Testis (tissue), 3 donors: Measurements from ENCODE around the gene NLRP6. TPM values are rescaled to one million over a fixed set of nuclear protein-coding genes. Genes with fewer than 3 reads are reported as not detected.
"Not testable (repeated sequence)": the region's sequence is repeated elsewhere in the genome, so short reads cannot be mapped to it uniquely, and the experiment has no call there.

Source experiments
- DNase-seq: peaks from one replicate; pipeline ENCODE4 v3.0.0-alpha.2; 2019
- H3K27ac ChIP-seq, 2 donors: fragments of 200-600 bp; sonication (generic); one replicate each; pipeline ENCODE4 v1.5.1; 2019
- H3K27me3 ChIP-seq: fragments of 200-600 bp; sonication (generic); one replicate; pipeline ENCODE4 v1.5.1; 2019
- H3K36me3 ChIP-seq: fragments of 200-600 bp; sonication (generic); one replicate; pipeline ENCODE4 v1.5.1; 2017; ENCODE audit warnings: low read depth; ENCODE audit errors: missing control alignments
- H3K4me1 ChIP-seq: fragments of 200-600 bp; sonication (generic); one replicate; pipeline ENCODE4 v1.5.1; 2019
- H3K4me3 ChIP-seq, 2 donors: fragments of 200-600 bp; sonication (generic); one replicate each; pipeline ENCODE4 v1.5.1; 2017 to 2019
- H3K9me3 ChIP-seq: fragments of 200-600 bp; sonication (generic); one replicate; pipeline ENCODE4 v1.5.1; 2017
- POLR2A ChIP-seq: fragments of 450-650 bp; IDR thresholded peaks from one replicate; pipeline ENCODE4 v1.6.1; 2017; ENCODE audit warnings: antibody characterized with exemption, mild to moderate bottlenecking, moderate library complexity
- WGBS, 2 donors: methylation state at CpG; one replicate each; pipeline ENCODE4 v1.1.5; 2018; 5-methylcytosine and 5-hydroxymethylcytosine counted together
- intact Hi-C: fragments of 100-400 bp; cut with DNase I; formaldehyde crosslinking; loops from one replicate; pipeline ENCODE4 v1.15.1; 2023; ENCODE audit warnings: low total_unique reads
- polyA plus RNA-seq: library from polyadenylated mRNA; stranded (reverse); fragments of 350-450 nt; fragmentation: Illumina TruSeq; extraction: RNeasy Lipid Tissue Mini Kit (QIAGEN cat#74804); gene quantifications from one replicate; pipeline ENCODE4 v1.2.3, GENCODE V29; 2014; ENCODE audit warnings: low read depth, low replicate concordance; ENCODE audit not compliant: insufficient read depth
- total RNA-seq, 2 donors: library from RNA; depleted of rRNA; stranded (reverse); fragments of >200 nt; gene quantifications; one replicate each; pipeline ENCODE4 v1.2.3, GENCODE V29; 2016
- TF ChIP-seq, protein P1 (sequence below), 3 experiments: fragments of 450-650 bp in 2 of 3; fragments of 200-600 bp in 1 of 3; sonication (generic) in 1 of 3; IDR thresholded peaks; one replicate each; pipeline ENCODE4 v1.5.1; 2016 to 2019; ENCODE audit warnings: antibody characterized with exemption in 3 of 3, mild to moderate bottlenecking in 2 of 3, moderate library complexity in 1 of 3

NLRP6 gene
- total and polyA plus RNA-seq, 3 donors from 2014 or later = 0.26 to 2.4 (median 0.31) TPM

DNA sequence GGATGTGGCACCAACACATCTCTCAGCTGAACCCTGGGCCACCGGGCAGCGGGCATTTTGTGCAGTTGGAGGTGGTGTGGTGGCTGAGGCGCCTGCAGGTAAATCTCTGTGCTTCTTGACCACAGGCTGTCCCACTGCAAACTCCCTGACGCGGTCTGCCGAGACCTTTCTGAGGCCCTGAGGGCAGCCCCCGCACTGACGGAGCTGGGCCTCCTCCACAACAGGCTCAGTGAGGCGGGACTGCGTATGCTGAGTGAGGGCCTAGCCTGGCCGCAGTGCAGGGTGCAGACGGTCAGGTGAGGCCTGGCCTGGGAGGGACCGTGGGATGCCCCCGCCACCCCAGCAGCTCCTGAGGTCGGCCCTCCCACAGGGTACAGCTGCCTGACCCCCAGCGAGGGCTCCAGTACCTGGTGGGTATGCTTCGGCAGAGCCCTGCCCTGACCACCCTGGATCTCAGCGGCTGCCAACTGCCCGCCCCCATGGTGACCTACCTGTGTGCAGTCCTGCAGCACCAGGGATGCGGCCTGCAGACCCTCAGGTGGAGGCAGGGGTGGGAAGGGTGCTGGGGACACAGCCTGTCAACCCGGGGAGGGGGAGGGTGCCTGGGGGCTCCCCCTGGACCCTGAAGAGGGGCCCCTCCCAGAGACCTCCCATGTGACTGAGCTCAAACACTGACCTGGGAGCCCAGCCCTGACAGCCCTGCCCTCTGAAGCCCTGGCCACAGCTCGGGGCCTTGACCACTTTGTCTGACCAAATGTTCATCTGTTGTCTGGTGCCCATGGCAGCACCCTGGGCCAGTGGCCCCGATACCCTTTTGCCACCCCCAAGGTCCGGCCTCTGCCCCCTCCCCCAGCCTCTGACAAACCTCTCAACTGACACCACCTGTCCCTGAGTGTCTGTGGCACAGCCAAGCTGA, 6.2 kb downstream of the NLRP6 start:
- intact Hi-C loops = no loop called here
- Histone ChIP-seq H3K9me3 (no peaks in the 10 kb centered on the region), H3K27me3 (no peaks in the 10 kb centered on the region), H3K4me1 (peaks cover 15% of the 10 kb centered on the region), H3K36me3 (no peaks in the 10 kb centered on the region), H3K27ac (no peak overlapping the region), H3K4me3 (no peak overlapping the region)
- 75 to 82% methylated on average over 5 to 22 of the region's 24 CpGs for WGBS, 2 donors
- TF ChIP-seq, protein P1, sequence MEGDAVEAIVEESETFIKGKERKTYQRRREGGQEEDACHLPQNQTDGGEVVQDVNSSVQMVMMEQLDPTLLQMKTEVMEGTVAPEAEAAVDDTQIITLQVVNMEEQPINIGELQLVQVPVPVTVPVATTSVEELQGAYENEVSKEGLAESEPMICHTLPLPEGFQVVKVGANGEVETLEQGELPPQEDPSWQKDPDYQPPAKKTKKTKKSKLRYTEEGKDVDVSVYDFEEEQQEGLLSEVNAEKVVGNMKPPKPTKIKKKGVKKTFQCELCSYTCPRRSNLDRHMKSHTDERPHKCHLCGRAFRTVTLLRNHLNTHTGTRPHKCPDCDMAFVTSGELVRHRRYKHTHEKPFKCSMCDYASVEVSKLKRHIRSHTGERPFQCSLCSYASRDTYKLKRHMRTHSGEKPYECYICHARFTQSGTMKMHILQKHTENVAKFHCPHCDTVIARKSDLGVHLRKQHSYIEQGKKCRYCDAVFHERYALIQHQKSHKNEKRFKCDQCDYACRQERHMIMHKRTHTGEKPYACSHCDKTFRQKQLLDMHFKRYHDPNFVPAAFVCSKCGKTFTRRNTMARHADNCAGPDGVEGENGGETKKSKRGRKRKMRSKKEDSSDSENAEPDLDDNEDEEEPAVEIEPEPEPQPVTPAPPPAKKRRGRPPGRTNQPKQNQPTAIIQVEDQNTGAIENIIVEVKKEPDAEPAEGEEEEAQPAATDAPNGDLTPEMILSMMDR (IDR thresholded peaks at IDR 0.05) = no peak
- TF ChIP-seq POLR2A = no peak
- peak; percentile 11 for DNase-seq

DNA sequence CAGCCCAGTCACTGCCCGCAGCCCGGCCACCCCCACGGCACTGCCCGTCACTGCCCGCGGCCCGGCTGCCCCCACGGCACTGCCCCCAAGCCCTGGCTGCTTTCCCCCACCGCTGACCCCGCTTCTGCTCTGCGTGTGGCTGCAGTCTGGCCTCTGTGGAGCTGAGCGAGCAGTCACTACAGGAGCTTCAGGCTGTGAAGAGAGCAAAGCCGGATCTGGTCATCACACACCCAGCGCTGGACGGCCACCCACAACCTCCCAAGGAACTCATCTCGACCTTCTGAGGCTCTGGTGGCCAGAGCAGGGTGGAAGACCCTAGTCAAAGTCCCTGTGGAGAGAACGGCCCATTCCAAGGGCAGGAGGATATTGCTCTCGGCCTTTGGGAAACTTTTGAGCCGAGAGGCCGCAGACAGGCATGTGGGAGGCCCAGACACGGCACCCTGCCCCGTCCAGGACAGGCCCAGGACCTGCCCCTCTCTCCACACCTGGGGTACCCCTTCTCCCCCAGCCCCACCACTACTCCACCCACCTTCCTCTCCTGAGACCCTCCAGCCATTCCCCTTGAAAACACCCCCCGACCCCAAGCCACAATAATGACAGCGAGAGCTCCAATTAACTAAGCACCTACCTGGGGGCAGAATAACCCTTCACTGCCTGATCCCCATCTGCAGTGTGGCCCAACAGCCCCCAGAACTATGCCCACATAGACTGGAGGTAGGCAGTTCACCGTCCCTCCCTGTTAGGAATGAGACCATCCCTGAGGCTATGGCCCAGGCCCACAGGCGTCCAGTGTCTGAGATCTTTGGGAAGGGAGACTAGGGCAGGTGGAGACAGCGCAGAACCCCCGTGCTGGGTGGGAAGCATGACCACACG, 7.0 kb downstream of the NLRP6 start:
- intact Hi-C loops = no loop called here
- Histone ChIP-seq H3K27me3 (no peaks in the 10 kb centered on the region), H3K27ac (no peak overlapping the region), H3K9me3 (no peaks in the 10 kb centered on the region), H3K4me3 (no peak overlapping the region), H3K36me3 (no peaks in the 10 kb centered on the region), H3K4me1 (peaks cover 12% of the 10 kb centered on the region)
- TF ChIP-seq, protein P1 (IDR thresholded peaks at IDR 0.05) = no peak
- TF ChIP-seq POLR2A = no peak
- WGBS, 2 donors = 78 to 80% methylated on average over 15 to 29 of the region's 29 CpGs
- peak; percentile 13 for DNase-seq

DNA sequence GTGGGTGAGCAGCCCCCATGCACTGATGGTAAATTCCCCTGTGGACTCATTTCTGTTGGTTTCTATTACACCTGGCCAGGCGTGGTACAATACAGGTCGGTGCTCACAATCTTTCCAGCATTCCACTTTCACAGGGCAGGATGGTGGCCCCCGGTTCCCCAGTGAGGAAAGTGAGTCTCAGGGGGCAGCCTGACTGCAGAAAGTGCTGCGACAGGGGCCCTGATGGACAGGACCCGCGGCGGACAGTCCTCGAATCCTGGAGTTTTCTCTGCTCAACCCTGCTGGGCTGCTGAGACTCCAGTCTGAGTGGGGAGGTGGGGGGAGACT, 7.7 kb downstream of the NLRP6 start:
- TF ChIP-seq POLR2A = no peak
- TF ChIP-seq, protein P1 (IDR thresholded peaks at IDR 0.05) = no peak
- intact Hi-C loops = no loop called here
- H3K4me1 ChIP-seq = peaks cover 12% of the 10 kb centered on the region
- no peak for DNase-seq
- no peak overlapping the region for H3K27ac ChIP-seq
- H3K27me3 ChIP-seq = no peaks in the 10 kb centered on the region
- no peak overlapping the region for H3K4me3 ChIP-seq
- no peaks in the 10 kb centered on the region for H3K9me3 ChIP-seq
- H3K36me3 ChIP-seq = no peaks in the 10 kb centered on the region
- WGBS, 2 donors = 82 to 90% methylated on average over 4 to 8 of the region's 8 CpGs

DNA sequence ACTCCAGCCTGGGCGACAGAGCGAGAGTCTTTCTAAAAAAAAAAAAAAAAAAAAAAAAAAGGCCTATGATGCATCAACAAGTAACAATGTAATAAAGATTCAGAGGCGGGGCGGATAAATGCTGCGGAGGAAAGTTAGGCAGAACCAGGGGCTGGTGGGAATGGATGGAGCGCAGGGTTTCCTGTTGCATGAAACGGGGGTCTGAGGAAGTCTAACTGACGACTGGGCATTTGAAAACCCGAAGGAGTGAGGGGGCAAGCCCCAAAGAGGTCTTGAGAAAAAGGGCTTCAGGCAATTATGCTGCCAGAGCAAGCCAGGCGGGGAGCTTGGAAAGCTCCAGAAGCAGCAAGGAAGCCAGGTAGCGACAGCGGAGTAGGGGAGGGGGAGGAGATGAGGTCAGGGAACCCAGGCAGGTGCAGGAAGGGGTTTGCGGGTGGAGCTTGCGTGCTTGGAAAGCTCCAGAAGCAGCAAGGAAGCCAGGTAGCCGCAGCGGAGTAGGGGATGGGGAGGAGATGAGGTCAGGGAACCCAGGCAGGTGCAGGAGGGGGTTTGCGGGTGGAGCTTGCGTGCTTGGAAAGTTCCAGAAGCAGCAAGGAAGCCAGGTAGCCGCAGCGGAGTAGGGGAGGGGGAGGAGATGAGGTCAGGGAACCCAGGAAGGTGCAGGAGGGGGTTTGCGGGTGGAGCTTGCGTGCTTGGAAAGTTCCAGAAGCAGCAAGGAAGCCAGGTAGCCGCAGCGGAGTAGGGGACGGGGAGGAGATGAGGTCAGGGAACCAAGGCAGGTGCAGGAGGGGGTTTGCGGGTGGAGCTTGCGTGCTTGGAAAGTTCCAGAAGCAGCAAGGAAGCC, 9.0 kb downstream of the NLRP6 start:
- H3K27ac ChIP-seq, H3K36me3 ChIP-seq, H3K27me3 ChIP-seq, H3K4me1 ChIP-seq, H3K9me3 ChIP-seq, intact Hi-C loops: not testable (repeated sequence)
- 60 to 67% methylated on average over 27 of the region's 27 CpGs for WGBS, 2 donors
- peak overlapping the region in 1 of 2 donors; percentile 68 for H3K4me3 ChIP-seq
- DNase-seq = peak; percentile 54
